Middle frontal gyrus (tissue), 1 donor: Measurements from ENCODE around the gene SLC6A17.

Experiments used
- DNase-seq: peaks from one replicate; pipeline ENCODE4 v3.0.0-alpha.2; 2015; ENCODE audit warnings: low spot score; ENCODE audit errors: extremely low spot score

SLC6A17 gene

GRCh38 chr1:110173466-110174105, 23.3 kb downstream of the SLC6A17 start:
- DNase-seq = no peak

- no peak for DNase-seq
Measured at GRCh38 chr1:110174961-110175360, 24.7 kb downstream of the SLC6A17 start.

GRCh38 chr1:110176299-110176956, 26.1 kb downstream of the SLC6A17 start:
- no peak for DNase-seq

GRCh38 chr1:110177775-110178174, 27.5 kb downstream of the SLC6A17 start:
- DNase-seq = no peak

GRCh38 chr1:110183642-110184167, 33.4 kb downstream of the SLC6A17 start:
- DNase-seq = no peak

GRCh38 chr1:110184446-110184845, 34.2 kb downstream of the SLC6A17 start:
- no peak for DNase-seq

- DNase-seq = no peak
Measured at GRCh38 chr1:110185181-110185580, 34.9 kb downstream of the SLC6A17 start.

- no peak for DNase-seq
Measured at GRCh38 chr1:110186558-110186957, 36.3 kb downstream of the SLC6A17 start.

- DNase-seq = no peak
Measured at GRCh38 chr1:110187139-110187890, 37.0 kb downstream of the SLC6A17 start.

- no peak for DNase-seq
Measured at GRCh38 chr1:110188035-110188618, 37.8 kb downstream of the SLC6A17 start.

- no peak for DNase-seq
Measured at GRCh38 chr1:110189181-110189580, 38.9 kb downstream of the SLC6A17 start.

GRCh38 chr1:110190282-110190929, 40.1 kb downstream of the SLC6A17 start:
- no peak for DNase-seq

- DNase-seq = no peak
Measured at GRCh38 chr1:110192541-110192940, 42.2 kb downstream of the SLC6A17 start.

- no peak for DNase-seq
Measured at GRCh38 chr1:110195196-110195595, 44.9 kb downstream of the SLC6A17 start.

- no peak for DNase-seq
Measured at GRCh38 chr1:110196917-110197765, 46.8 kb downstream of the SLC6A17 start.

- DNase-seq = no peak
Measured at GRCh38 chr1:110197905-110198629, 47.8 kb downstream of the SLC6A17 start.

GRCh38 chr1:110198746-110199145, 48.5 kb downstream of the SLC6A17 start:
- DNase-seq = no peak

GRCh38 chr1:110200190-110200589, 49.9 kb downstream of the SLC6A17 start:
- DNase-seq = no peak

GRCh38 chr1:110200666-110201065, 50.4 kb downstream of the SLC6A17 start:
- no peak for DNase-seq
